Lung (tissue), 16 donors: ENCODE measurements around the gene CX3CL1. TPM values are rescaled to one million over a fixed set of nuclear protein-coding genes. Genes with fewer than 3 reads are reported as not detected.

Experiments
- ATAC-seq: fragments of 200-7000 bp; cut with Tn5 transposase; one replicate; pipeline ENCODE4 v1.9.1; 2020; ENCODE audit warnings: moderate number of reproducible peaks; ENCODE audit not compliant: insufficient read depth, low FRiP score
- DNase-seq, 3 donors: peaks; one replicate each; pipeline ENCODE4 v3.0.0-alpha.2; 2013 to 2017
- H3K27ac ChIP-seq, 2 donors: one replicate each; pipeline ENCODE4 v1.5.1; 2013; ENCODE audit warnings: mild to moderate bottlenecking in 2 of 2, moderate library complexity in 2 of 2, control low read depth in 1 of 2, inconsistent platforms in 1 of 2, low read depth in 1 of 2, low read length in 1 of 2
- H3K27me3 ChIP-seq, 3 donors: one replicate each; pipeline ENCODE4 v1.5.1; 2013; ENCODE audit warnings: low read length in 2 of 3; ENCODE audit not compliant: control insufficient read depth in 3 of 3, insufficient read depth in 3 of 3
- H3K36me3 ChIP-seq, 4 donors: one replicate each; pipeline ENCODE4 v1.5.1; 2013; ENCODE audit warnings: low read length in 4 of 4, mild to moderate bottlenecking in 1 of 4, moderate library complexity in 1 of 4; ENCODE audit not compliant: control insufficient read depth in 4 of 4, insufficient read depth in 4 of 4
- H3K4me1 ChIP-seq, 5 donors: one replicate each; pipeline ENCODE4 v1.5.1; 2013; ENCODE audit warnings: low read length in 5 of 5, mild to moderate bottlenecking in 2 of 5, moderate library complexity in 1 of 5; ENCODE audit not compliant: control insufficient read depth in 5 of 5, insufficient read depth in 5 of 5
- H3K4me3 ChIP-seq: one replicate; pipeline ENCODE4 v1.5.1; 2013; ENCODE audit warnings: mild to moderate bottlenecking, control low read depth, moderate library complexity
- H3K9ac ChIP-seq, 2 donors: one replicate each; pipeline ENCODE4 v1.5.1; 2013; ENCODE audit warnings: low read length in 2 of 2, control low read depth in 1 of 2; ENCODE audit not compliant: insufficient read depth in 1 of 2
- H3K9me3 ChIP-seq, 4 donors: one replicate each; pipeline ENCODE4 v1.5.1; 2013; ENCODE audit warnings: low read length in 3 of 4, mild to moderate bottlenecking in 1 of 4, moderate library complexity in 1 of 4; ENCODE audit not compliant: control insufficient read depth in 4 of 4, insufficient read depth in 3 of 4
- CTCF ChIP-seq: IDR thresholded peaks from 2 replicates; pipeline ENCODE4 v1.5.1; 2012; ENCODE audit warnings: mild to moderate bottlenecking; ENCODE audit errors: control extremely low read depth, extremely low read depth
- WGBS, 2 donors: extraction: QIAGEN DNeasy Blood & Tissue Kit; methylation state at CpG; one replicate each; pipeline ENCODE4 v1.1.7; 2013; 5-methylcytosine and 5-hydroxymethylcytosine counted together
- long read RNA-seq, 5 donors: transcript quantifications; one replicate each; lab custom pipeline, GENCODE V29; 2026
- polyA plus RNA-seq, 2 donors: library from polyadenylated mRNA; stranded (reverse); fragments of 200-250 nt; gene quantifications; one replicate each; pipeline ENCODE4 v1.2.1, GENCODE V29; 2013
- total RNA-seq, 2 donors: library from RNA; depleted of rRNA in 1 of 2; stranded (reverse); fragments of >200 nt in 1 of 2; gene quantifications; one replicate each; pipeline ENCODE4 v1.2.1, GENCODE V29; 2014 to 2021
- donor health status: control.
- donor health status: control.
- donor health status: Bipolar disorder and iron deficiency.
- donor health status: healthy.
- donor health status: DM: yes; HTN: yes; CAD: no.

Gene CX3CL1
- total RNA-seq: 10 to 100 TPM; 22.8 to 38.6 TPM
- polyA plus RNA-seq: 10 to 100 TPM; 24.9 to 58.6 TPM
- long read RNA-seq, donor 1, partial matches to known transcripts: 0 of 2 reads
- long read RNA-seq, donor 1, other reads (novel, unspliced or antisense): 0 of 2 reads
- long read RNA-seq, donor 2: 0 reads
- long read RNA-seq, donor 3: 0 reads
- long read RNA-seq, donor 4: 0 reads
- long read RNA-seq, donor 5, partial matches to known transcripts: 27 of 30 reads
- long read RNA-seq, donor 5, other reads (novel, unspliced or antisense): 0 of 30 reads

GRCh38 chr16:57372372-57373116 lies at the start of gene CX3CL1:
CX3CL1 (plus strand) TSS chr16:57372490; CDS start chr16:57372569, 79 bp downstream.
- ATAC-seq (peak; percentile 60), DNase-seq (peak; percentile 92 to 94 (median 94))
- WGBS, 2 donors: 38 to 55% methylated on average over 23 of the region's 23 CpGs

GRCh38 chr16:57324749-57325148 lies 47.5 kb upstream of the CX3CL1 start:
- no peak for DNase-seq
- Histone ChIP-seq H3K27ac (no peak overlapping the region), H3K4me1 (no peaks in the 10 kb centered on the region), H3K27me3 (no peaks in the 10 kb centered on the region), H3K4me3 (no peak overlapping the region), H3K9me3 (peaks cover 0 to 4% (median 0%) of the 10 kb centered on the region in 4 donors), H3K9ac (no peak overlapping the region), H3K36me3 (no peaks in the 10 kb centered on the region)
- no peak for ATAC-seq
- 55 to 59% methylated on average over 2 of the region's 2 CpGs for WGBS, 2 donors
- no peak for TF ChIP-seq CTCF

More at GRCh38 chr16:57372372-57373116, at the start of gene CX3CL1:
- Histone ChIP-seq H3K36me3 (no peaks in the 10 kb centered on the region), H3K9ac (peak within 1 kb of the TSS; percentile 73 to 75), H3K4me1 (peaks cover 0 to 23% (median 6%) of the 10 kb centered on the region in 5 donors), H3K4me3 (peak within 1 kb of the TSS; percentile 74), H3K9me3 (no peaks in the 10 kb centered on the region), H3K27me3 (no peaks in the 10 kb centered on the region), H3K27ac (peak within 1 kb of the TSS; percentile 76 to 94)
- TF ChIP-seq CTCF: peak; percentile 5

GRCh38 chr16:57325458-57325857 lies 46.8 kb upstream of the CX3CL1 start:
- Histone ChIP-seq H3K9ac (no peak overlapping the region), H3K36me3 (no peaks in the 10 kb centered on the region), H3K27ac (no peak overlapping the region), H3K4me3 (no peak overlapping the region), H3K4me1 (no peaks in the 10 kb centered on the region), H3K27me3 (no peaks in the 10 kb centered on the region), H3K9me3 (peaks cover 0 to 4% (median 0%) of the 10 kb centered on the region in 4 donors)
- WGBS, 2 donors: 70 to 71% methylated on average over 1 of the region's 1 CpG
- TF ChIP-seq CTCF: no peak
- ATAC-seq: no peak
- DNase-seq: no peak
